ENCODE data around the gene ME2.
"Not testable (repeated sequence)": the region's sequence is repeated elsewhere in the genome, so short reads cannot be mapped to it uniquely, and the experiment has no call there.

The ME2 gene

DNA sequence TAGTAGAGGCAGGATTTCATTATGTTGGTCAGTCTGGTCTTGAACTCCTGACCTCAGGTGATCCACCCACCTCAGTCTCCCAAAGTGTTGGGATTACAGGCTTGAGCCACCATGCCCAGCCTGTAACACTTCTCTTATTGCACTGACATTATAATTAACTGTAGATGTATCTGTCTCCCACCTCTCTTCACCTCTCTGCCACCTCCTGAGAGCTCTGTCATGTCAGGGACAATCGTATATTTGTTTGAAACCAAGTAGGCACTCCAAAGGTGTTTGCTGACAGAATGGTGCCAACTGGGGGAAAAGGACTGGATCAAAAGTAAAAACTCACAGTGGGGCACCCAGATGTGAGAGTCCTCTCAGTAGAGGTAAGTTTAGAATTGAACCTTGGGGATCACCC is 17.3 kb upstream of the ME2 start:
- DNase-seq (ENCODE audit: low read depth in 2 of 2): no peak

- no peak for DNase-seq (ENCODE audit: low read depth in 2 of 2)
Observed at GRCh38 chr18:50862401-50862800, 16.5 kb upstream of the ME2 start.

DNA sequence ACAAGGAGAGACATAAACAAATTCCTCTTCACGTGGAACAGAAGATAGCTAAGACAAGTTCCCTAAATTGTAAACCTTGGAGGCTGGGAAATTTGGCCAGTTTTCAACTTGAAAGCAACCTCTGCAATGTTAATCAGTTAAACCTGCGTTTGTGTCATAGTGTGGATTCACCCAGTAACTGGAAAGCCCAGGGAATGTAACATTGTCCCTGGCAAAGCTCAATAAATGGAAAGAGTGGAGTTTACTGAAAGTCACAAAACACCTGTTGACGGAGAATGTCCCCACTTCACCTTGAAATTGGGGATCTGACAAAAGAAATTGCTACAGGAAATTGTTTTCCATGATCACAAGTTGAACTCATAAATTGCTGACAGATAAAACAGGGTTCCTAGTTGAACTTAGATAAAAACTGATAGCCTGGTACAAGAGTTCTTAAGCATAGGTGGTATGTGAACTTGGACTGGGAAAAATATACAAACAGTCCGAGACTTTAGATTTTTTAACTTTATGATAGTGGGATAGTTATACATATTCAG is 15.0 kb upstream of the ME2 start:
- DNase-seq (ENCODE audit: low read depth in 2 of 2): no peak

DNA sequence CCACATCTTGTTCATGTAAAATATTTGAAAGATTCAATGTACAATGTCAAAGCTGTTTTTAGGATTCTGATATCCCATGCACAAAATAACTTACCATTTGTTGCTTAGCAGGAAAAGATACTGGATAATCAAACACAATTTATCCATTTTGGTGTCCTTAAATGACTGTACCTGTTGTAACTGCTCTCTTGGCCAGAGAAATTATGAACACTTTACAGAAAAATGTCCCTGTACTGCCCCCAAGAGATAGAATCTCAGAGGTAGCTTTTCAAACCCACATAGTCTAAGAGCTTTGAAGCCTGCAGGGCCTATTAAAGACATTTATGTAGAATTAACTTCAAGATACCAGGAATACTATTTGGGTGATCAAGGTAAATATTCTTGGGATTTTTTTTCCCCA is 12.2 kb upstream of the ME2 start:
- no peak for DNase-seq (ENCODE audit: low read depth in 2 of 2)

- DNase-seq (ENCODE audit: low read depth in 2 of 2): no peak
Observed at GRCh38 chr18:50869150-50869549, 9.8 kb upstream of the ME2 start.

DNA sequence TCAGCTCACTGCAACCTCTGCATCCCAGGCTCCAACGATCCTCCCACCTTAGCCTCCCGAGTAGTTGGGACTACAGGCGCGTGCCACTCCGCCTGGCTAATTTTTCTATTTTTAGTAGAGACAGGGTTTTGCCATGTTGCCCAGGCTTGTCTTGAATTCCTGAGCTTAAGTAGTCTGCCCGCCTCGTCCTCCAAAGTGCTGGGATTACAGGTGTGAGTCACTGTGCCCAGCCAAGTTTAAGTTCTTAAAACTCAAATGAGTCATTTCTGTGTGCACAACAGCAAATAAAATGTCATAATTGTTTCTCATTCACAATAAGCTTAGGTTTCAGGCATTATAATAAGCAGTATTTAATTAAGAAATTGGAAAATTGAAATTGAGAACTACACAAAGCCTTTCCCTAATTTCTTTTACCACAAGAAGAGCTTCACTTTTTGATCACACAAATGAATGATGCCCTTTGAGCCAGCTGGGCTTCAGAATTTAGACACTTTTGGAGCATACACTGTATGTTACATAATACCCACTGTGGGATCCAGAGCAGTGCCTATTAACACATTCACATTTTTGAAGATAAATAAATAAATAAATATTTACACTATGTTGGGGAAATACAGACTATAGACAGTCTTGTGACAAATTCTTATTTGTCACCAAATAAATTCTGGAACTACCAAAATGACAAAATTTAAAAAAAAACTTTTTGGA is 8.6 kb upstream of the ME2 start:
- DNase-seq (ENCODE audit: low read depth in 2 of 2): no peak

DNA sequence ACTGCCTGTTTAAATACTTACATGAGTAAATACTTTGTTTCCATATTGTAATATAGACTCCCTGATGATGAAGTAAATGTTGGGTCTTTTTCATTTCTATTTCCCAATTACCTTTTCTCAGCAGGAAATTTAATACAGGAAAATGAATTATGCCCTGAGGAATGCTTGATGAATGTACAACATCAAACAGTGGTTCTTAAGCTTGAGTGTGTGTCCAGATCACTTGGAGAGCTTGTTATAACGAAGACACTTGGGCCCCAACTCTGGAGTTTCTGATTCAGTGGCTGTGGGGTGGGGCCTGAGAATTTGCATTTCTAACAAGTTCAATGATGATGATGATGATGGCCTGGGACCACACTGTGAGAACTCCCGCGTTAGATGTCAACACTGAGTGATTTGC is 7.1 kb upstream of the ME2 start:
- DNase-seq (ENCODE audit: low read depth in 2 of 2): no peak

DNA sequence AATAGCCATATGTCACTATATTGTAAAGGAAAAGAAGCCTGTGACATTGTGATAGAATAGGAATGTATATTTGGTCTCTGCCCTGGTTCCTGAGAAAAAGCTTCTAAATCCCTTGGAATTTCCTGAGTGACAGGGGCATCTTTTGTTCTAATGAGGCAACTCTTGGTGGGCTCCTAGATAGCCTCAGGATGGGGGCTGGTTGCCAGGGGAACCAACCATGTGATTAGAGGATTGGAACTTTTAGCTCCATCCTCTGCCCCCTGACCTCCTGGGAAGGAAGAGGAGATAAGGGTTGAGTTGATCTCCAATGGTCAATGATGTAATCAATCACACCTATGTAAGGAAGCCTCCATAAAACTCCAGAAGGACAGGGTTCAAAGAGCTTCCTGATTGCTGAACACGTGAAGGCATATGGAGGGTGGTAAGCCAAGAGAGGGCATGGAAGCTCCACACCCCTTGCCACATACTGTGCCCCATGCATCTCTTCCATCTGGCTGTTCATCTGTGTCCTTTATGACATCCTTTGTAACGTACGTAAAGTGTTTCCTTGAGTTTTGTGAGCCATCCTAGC is 2.9 kb upstream of the ME2 start:
- DNase-seq (ENCODE audit: low read depth in 2 of 2): no peak

DNA sequence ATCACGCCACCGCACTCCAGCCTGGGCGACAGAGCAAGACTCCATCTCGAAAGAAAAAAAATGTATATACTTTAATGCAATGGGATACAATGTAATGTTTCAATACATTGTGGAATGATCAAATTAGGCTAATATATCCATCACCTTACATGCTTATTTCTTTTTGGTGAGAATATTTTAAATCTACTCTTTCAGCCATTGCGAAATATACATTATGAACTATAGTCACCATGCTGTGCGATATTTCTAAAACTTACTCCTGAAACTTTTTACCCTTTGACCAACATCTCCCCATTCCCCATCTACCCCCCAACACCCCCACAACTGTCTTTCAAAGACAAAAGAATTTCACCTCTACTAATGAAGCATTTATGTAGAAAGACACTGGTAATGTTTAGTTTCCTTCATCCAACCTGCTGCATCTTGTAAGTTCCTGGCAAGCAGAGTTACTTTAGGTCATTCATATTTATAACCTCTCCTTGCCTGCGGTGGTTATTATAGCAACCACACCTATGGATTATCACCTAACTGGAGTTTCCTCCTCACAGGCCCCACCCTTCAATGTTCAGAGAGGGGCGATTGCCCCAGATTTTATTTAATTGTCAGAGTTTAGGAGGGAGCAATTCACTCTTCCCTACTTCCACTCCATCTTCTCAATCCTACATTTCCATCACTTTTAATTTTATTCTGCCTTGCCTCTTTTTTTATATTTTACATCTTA is 1.2 kb upstream of the ME2 start:
- DNase-seq (ENCODE audit: low read depth in 2 of 2): no peak

DNA sequence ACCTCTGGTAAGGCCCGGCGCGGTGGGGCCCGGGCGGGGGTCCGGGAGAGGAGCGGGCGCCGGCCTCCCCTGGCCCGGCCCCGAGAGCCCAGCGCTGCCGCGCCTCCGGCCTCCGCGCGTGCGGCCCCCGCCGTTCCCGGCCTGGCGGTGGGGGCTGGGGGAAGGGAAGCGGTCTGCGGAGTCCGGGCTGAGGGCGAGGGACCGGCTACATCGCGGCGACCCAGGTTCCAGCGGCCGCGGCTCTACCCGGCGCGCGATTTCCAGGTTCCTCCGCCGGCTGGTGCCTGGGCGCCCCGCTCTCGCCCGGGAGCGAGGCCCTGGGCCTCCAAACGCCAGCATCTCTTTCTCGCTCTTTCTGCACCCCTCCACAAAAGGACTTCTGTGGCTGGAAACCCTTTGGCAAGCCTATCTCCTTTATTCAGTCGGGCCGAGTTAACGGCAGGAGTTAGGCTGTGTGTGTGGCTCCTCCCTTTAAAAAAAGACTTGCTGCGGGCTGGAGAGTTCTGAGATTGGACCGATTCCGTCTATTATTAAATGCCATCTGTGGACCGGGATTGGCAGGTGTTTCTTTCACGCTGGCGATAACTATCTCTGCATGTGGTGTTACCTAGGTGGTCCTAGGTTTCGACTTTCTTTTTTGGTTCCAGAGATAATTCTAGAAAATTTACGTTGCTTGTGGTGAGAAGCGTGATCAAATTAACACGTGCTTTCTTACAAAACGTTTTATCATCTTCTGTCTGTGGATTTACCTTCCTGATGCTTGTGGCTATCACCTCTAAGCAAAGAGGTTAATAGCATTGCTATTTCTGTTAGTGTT is 592 bp downstream of the ME2 start:
- no peak for DNase-seq (ENCODE audit: low read depth in 2 of 2)

- DNase-seq (ENCODE audit: low read depth in 2 of 2): no peak
Observed at GRCh38 chr18:50880119-50880465, 1.2 kb downstream of the ME2 start.

GRCh38 chr18:50880944-50881343 is 2.0 kb downstream of the ME2 start:
- not testable (repeated sequence) for DNase-seq (ENCODE audit: low read depth in 2 of 2)

GRCh38 chr18:50886929-50887328 is 8.0 kb downstream of the ME2 start:
- DNase-seq (ENCODE audit: low read depth in 2 of 2): no peak

DNA sequence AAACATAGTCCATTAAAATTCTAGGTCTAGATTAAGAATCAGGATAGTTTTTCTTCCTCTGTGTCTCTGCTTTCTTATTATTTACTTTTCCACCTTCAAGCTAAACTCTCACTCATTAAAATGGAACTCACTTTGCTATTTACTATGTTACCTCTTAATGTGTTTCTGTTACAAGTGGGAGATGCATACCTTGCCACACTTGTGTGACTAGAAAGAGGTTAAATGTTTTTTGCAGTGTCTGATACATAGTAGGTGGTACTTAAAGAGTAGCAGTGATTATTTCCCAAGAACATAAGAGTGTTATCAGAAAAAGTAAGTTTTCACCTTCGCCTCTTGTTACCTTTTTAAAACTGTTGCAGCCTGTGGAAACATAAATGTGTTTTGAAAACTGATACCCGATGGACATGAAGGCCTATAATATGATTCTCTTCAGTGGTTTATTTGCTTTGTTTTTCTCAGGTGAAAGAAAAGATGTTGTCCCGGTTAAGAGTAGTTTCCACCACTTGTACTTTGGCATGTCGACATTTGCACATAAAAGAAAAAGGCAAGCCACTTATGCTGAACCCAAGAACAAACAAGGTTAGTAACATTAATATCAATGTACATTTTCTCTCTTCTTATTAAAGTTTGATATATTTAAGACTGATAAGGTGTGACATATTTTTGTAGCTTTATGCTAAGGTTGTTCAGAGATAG is 16.6 kb downstream of the ME2 start:
- DNase-seq (ENCODE audit: low read depth in 2 of 2): no peak

GRCh38 chr18:50896093-50896492 is 17.2 kb downstream of the ME2 start:
- no peak for DNase-seq (ENCODE audit: low read depth in 2 of 2)

- no peak for DNase-seq (ENCODE audit: low read depth in 2 of 2)
Observed at GRCh38 chr18:50898919-50899318, 20.0 kb downstream of the ME2 start.

DNA sequence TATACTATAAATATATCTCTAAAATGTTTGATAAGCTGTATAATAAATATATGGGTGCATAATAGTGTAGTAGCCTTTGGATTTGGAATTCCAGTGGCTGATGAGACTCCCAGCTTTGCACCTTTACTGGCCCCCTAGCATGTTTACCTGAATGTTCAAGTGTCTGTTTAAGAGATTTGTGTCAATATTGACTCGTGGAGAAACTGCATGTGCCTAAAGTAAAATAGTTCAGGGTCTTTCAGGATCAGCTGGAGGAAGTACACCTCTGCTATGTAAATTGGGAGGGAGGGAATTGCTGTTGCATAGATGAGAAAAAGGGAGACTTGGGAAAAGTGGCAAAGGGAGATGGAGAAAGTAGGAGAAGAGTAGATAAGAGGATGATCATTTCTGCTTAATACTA is 23.9 kb downstream of the ME2 start:
- no peak for DNase-seq (ENCODE audit: low read depth in 2 of 2)

- no peak for DNase-seq (ENCODE audit: low read depth in 2 of 2)
Observed at GRCh38 chr18:50906843-50907242, 27.9 kb downstream of the ME2 start.

GRCh38 chr18:50909261-50909660 is 30.3 kb downstream of the ME2 start:
- DNase-seq (ENCODE audit: low read depth in 2 of 2): no peak

- no peak for DNase-seq (ENCODE audit: low read depth in 2 of 2)
Observed at GRCh38 chr18:50911006-50911405, 32.1 kb downstream of the ME2 start.

DNA sequence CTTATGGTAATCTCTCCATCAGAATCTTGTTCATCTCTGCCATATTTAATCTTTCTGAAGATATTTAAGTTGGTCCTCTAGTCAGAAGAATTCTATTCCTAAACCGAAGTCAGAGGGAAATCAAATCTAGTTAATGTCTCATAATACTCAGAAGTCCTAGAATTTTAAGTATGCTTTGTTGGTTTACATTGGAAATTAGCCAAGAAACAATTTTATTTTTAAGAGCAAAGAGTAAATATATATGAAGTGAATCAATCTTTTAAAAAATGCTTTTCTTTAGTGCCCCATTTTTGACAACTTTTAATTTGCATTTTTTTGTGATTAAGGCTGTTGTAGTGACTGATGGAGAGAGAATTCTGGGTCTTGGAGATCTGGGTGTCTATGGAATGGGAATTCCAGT is 38.1 kb downstream of the ME2 start:
- DNase-seq (ENCODE audit: low read depth in 2 of 2): no peak

- no peak for DNase-seq (ENCODE audit: low read depth in 2 of 2)
Observed at GRCh38 chr18:50918153-50918552, 39.2 kb downstream of the ME2 start.
